Body of pancreas (tissue), 4 donors: ENCODE results near the gene NPHP3. TPM values are rescaled to one million over a fixed set of nuclear protein-coding genes. Genes with fewer than 3 reads are reported as not detected.

Experiments
- ATAC-seq: fragments of 150-250 bp; one replicate; pipeline ENCODE4 v1.9.1; 2016
- DNase-seq, 4 donors: peaks; one replicate each; pipeline ENCODE4 v3.0.0-alpha.2; 2019
- H3K27ac ChIP-seq, 4 donors: fragments of 200-600 bp; sonication (generic); 1 replicate in 3 of 4; 2 replicates in 1 of 4; pipeline versions ENCODE4 v1.5.1 to v1.6.1; 2016 to 2019; ENCODE audit warnings: mild to moderate bottlenecking in 1 of 4, mixed read lengths in 1 of 4, moderate library complexity in 1 of 4
- H3K27me3 ChIP-seq, 2 donors: fragments of 200-600 bp; sonication (generic); one replicate each; pipeline ENCODE4 v1.6.0; 2016; ENCODE audit warnings: mild to moderate bottlenecking in 1 of 2
- H3K36me3 ChIP-seq, 2 donors: fragments of 200-600 bp; sonication (generic); replicated peaks in 1 of 2; 2 replicates each; pipeline ENCODE4 v1.5.1; 2016; ENCODE audit warnings: low read depth in 2 of 2; ENCODE audit not compliant: insufficient read depth in 1 of 2
- H3K4me1 ChIP-seq: fragments of 200-600 bp; sonication (generic); one replicate; pipeline ENCODE4 v1.6.0; 2016
- H3K4me3 ChIP-seq, 2 donors: fragments of 200-600 bp; sonication (generic); 1 replicate in 1 of 2; 2 replicates in 1 of 2; pipeline ENCODE4 v1.5.1; 2016 to 2019
- H3K9me3 ChIP-seq, 3 donors: fragments of 200-600 bp; sonication (generic); 1 replicate in 2 of 3; 2 replicates in 1 of 3; pipeline ENCODE4 v1.5.1; 2016
- CTCF ChIP-seq, 7 experiments: fragments of 450-650 bp in 4 of 7; fragments of 200-600 bp in 3 of 7; sonication (generic) in 3 of 7; IDR thresholded peaks; one replicate each; pipeline ENCODE4 v1.5.1; 2016 to 2019; ENCODE audit warnings: antibody characterized with exemption in 7 of 7
- POLR2A ChIP-seq, 3 donors: fragments of 450-650 bp; IDR thresholded peaks; one replicate each; pipeline ENCODE4 v1.6.1; 2016; ENCODE audit warnings: antibody characterized with exemption in 3 of 3, mild to moderate bottlenecking in 2 of 3
- WGBS, 2 donors: methylation state at CpG; one replicate each; pipeline ENCODE4 v1.1.5; 2017; 5-methylcytosine and 5-hydroxymethylcytosine counted together
- intact Hi-C: fragments of 100-400 bp; cut with DNase I; formaldehyde crosslinking; loops from one replicate; pipeline ENCODE4 v1.15.1; 2023
- total RNA-seq, 2 donors: library from RNA; depleted of rRNA; stranded (reverse); fragments of >200 nt; gene quantifications; one replicate each; pipeline ENCODE4 v1.1.0, GENCODE V29; 2016

The NPHP3 gene
- total RNA-seq, 2 donors from 2014 or later, result 31.3 to 31.9 TPM

- no peak for TF ChIP-seq CTCF (IDR thresholded peaks at IDR 0.05)
- DNase-seq (no peak), ATAC-seq (no peak)
- Histone ChIP-seq H3K4me3 (no peak overlapping the region), H3K36me3 (peaks cover 0 to 36% of the 10 kb centered on the region in 2 donors), H3K4me1 (no peaks in the 10 kb centered on the region), H3K27me3 (no peaks in the 10 kb centered on the region), H3K9me3 (no peaks in the 10 kb centered on the region), H3K27ac (no peak overlapping the region)
- intact Hi-C loops, result no loop called here
Measured at GRCh38 chr3:132675408-132675807, 46.8 kb downstream of the NPHP3 start.

- Histone ChIP-seq H3K4me1 (peaks cover 48% of the 10 kb centered on the region), H3K9me3 (no peaks in the 10 kb centered on the region), H3K27me3 (no peaks in the 10 kb centered on the region), H3K4me3 (no peak overlapping the region), H3K27ac (no peak overlapping the region), H3K36me3 (peaks cover 0 to 20% of the 10 kb centered on the region in 2 donors)
- TF ChIP-seq CTCF (IDR thresholded peaks at IDR 0.05) (no peak), POLR2A (IDR thresholded peaks at IDR 0.05) (no peak)
- intact Hi-C loops, result no loop called here
- DNase-seq, result no peak
- ATAC-seq, result no peak
- WGBS, 2 donors, result 87 to 92% methylated on average over 5 of the region's 5 CpGs
Measured at GRCh38 chr3:132669256-132669777, 52.9 kb downstream of the NPHP3 start.

GRCh38 chr3:132665230-132665745 is 56.9 kb downstream of the NPHP3 start:
- no peaks in the 10 kb centered on the region for H3K9me3 ChIP-seq
- intact Hi-C loops, result no loop called here
- ATAC-seq (no peak), DNase-seq (no peak)
- WGBS, 2 donors, result 35% methylated on average over 3 of the region's 3 CpGs
- H3K4me3 ChIP-seq, result no peak overlapping the region
- no peaks in the 10 kb centered on the region for H3K36me3 ChIP-seq
- no peak for TF ChIP-seq CTCF (IDR thresholded peaks at IDR 0.05)
- H3K4me1 ChIP-seq, result peaks cover 72% of the 10 kb centered on the region
- H3K27me3 ChIP-seq, result no peaks in the 10 kb centered on the region
- no peak overlapping the region for H3K27ac ChIP-seq

- ATAC-seq, result no peak
- intact Hi-C loops, result no loop called here
- no peak for TF ChIP-seq POLR2A (IDR thresholded peaks at IDR 0.05)
- TF ChIP-seq CTCF (IDR thresholded peaks at IDR 0.05), result no peak
- no peak overlapping the region for H3K27ac ChIP-seq
- H3K27me3 ChIP-seq, result no peaks in the 10 kb centered on the region
- no peaks in the 10 kb centered on the region for H3K9me3 ChIP-seq
- peaks cover 59% of the 10 kb centered on the region for H3K4me1 ChIP-seq
- no peak overlapping the region for H3K4me3 ChIP-seq
- no peaks in the 10 kb centered on the region for H3K36me3 ChIP-seq
- DNase-seq, result no peak
Measured at GRCh38 chr3:132662212-132662611, 60.0 kb downstream of the NPHP3 start.

- 7 to 8% methylated on average over 8 of the region's 8 CpGs for WGBS, 2 donors
- DNase-seq, result no peak
- intact Hi-C loops, result no loop called here
Measured at GRCh38 chr3:132661101-132661500, 61.1 kb downstream of the NPHP3 start.

More at GRCh38 chr3:132661101-132661500, 61.1 kb downstream of the NPHP3 start:
- TF ChIP-seq POLR2A (IDR thresholded peaks at IDR 0.05) (no peak), CTCF (IDR thresholded peaks at IDR 0.05) (no peak)
- ATAC-seq, result no peak
- Histone ChIP-seq H3K27me3 (no peaks in the 10 kb centered on the region), H3K9me3 (no peaks in the 10 kb centered on the region), H3K4me1 (peaks cover 55% of the 10 kb centered on the region), H3K4me3 (peak overlapping the region; percentile 76 to 92), H3K36me3 (no peaks in the 10 kb centered on the region), H3K27ac (peak overlapping the region; percentile 81 to 98 (median 90))
